ENCODE results near the gene DISC1. TPM values are rescaled to one million over a fixed set of nuclear protein-coding genes. Genes with fewer than 3 reads are reported as not detected.

DISC1 gene
- total RNA-seq, 2 experiments from 2014 or later, result 19.8 to 20.0 TPM

DNA sequence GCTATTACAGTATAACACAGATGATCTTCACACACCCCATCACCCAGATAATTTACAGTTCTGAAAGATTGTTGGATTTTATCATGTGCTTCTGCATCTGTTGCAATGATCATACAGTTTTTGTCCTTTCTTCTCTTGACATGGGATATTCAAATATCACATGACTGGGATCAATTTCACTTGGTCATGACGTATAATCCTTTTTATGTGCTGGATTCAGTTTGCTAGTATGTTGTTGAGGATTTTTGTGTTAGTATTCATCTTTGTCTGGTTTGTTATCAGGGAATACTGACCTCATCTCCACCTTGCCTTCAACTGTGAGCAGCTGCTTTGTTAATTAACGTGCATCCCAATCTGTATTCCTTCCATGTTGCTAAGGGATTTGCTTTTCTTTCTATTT, 44.7 kb upstream of the DISC1 start:
- Histone ChIP-seq H3K27ac (ENCODE audit: low read depth in 1 of 2, low read length in 2 of 2) (no peak overlapping the region), H3K9me3 (ENCODE audit: control insufficient read depth in 1 of 2, insufficient read depth in 1 of 2, low read length in 2 of 2) (no peaks in the 10 kb centered on the region), H3K27me3 (ENCODE audit: control insufficient read depth in 1 of 2, insufficient read depth in 2 of 2, low read length in 2 of 2) (no peaks in the 10 kb centered on the region), H3K4me1 (ENCODE audit: insufficient read depth, low read length) (no peaks in the 10 kb centered on the region), H3K36me3 (ENCODE audit: insufficient read depth, low read length) (no peaks in the 10 kb centered on the region), H3K4me3 (ENCODE audit: low read length) (no peak overlapping the region)
- Mint-ChIP-seq H3K4me1 (ENCODE audit: low read depth) (no peaks in the 10 kb centered on the region), H3K9me3 (no peaks in the 10 kb centered on the region), H3K27ac (no peak overlapping the region), H3K27me3 (no peaks in the 10 kb centered on the region), H3K4me3 (no peak overlapping the region), H3K36me3 (ENCODE audit: low read depth) (no peaks in the 10 kb centered on the region)
- intact Hi-C loops (cut with DNase I, micrococcal nuclease), result no loop called here
- ATAC-seq (ENCODE audit: poor library complexity) (no peak), DNase-seq (no peak)
- TF ChIP-seq, protein P1, sequence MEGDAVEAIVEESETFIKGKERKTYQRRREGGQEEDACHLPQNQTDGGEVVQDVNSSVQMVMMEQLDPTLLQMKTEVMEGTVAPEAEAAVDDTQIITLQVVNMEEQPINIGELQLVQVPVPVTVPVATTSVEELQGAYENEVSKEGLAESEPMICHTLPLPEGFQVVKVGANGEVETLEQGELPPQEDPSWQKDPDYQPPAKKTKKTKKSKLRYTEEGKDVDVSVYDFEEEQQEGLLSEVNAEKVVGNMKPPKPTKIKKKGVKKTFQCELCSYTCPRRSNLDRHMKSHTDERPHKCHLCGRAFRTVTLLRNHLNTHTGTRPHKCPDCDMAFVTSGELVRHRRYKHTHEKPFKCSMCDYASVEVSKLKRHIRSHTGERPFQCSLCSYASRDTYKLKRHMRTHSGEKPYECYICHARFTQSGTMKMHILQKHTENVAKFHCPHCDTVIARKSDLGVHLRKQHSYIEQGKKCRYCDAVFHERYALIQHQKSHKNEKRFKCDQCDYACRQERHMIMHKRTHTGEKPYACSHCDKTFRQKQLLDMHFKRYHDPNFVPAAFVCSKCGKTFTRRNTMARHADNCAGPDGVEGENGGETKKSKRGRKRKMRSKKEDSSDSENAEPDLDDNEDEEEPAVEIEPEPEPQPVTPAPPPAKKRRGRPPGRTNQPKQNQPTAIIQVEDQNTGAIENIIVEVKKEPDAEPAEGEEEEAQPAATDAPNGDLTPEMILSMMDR (IDR thresholded peaks at IDR 0.05), result no peak
- CTCF ChIA-PET, result no interaction called here
- POLR2A ChIA-PET, result no interaction called here

DNA sequence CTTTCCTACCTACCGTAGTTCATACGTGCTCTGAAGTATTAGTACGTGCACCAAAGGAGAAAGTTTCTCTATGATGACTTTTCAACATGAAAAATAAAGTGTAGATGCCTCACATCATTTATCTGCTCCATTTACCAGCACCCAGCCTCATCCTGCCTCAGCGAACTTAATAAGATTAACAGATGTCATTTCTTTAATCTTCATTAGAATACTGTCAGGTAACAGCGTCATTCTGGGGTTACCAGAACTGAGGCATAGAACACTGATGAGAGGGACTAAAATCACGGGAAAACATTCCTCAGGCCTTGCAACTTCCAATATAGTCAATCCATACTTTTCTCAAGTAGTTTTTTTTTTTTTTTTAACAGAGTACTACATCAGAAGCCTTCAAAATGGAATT, 43.2 kb upstream of the DISC1 start:
- CTCF ChIA-PET, result no interaction called here
- Histone ChIP-seq H3K36me3 (ENCODE audit: insufficient read depth, low read length) (no peaks in the 10 kb centered on the region), H3K9me3 (ENCODE audit: control insufficient read depth in 1 of 2, insufficient read depth in 1 of 2, low read length in 2 of 2) (no peaks in the 10 kb centered on the region), H3K4me3 (ENCODE audit: low read length) (no peak overlapping the region), H3K4me1 (ENCODE audit: insufficient read depth, low read length) (no peaks in the 10 kb centered on the region), H3K27ac (ENCODE audit: low read depth in 1 of 2, low read length in 2 of 2) (no peak overlapping the region), H3K27me3 (ENCODE audit: control insufficient read depth in 1 of 2, insufficient read depth in 2 of 2, low read length in 2 of 2) (no peaks in the 10 kb centered on the region)
- ATAC-seq (ENCODE audit: poor library complexity), result no peak
- Mint-ChIP-seq H3K36me3 (ENCODE audit: low read depth) (no peaks in the 10 kb centered on the region), H3K27me3 (no peaks in the 10 kb centered on the region), H3K4me1 (ENCODE audit: low read depth) (no peaks in the 10 kb centered on the region), H3K9me3 (no peaks in the 10 kb centered on the region), H3K27ac (no peak overlapping the region), H3K4me3 (no peak overlapping the region)
- DNase-seq, result no peak
- TF ChIP-seq, protein P1 (IDR thresholded peaks at IDR 0.05), result no peak
- POLR2A ChIA-PET, result no interaction called here
- intact Hi-C loops (cut with DNase I, micrococcal nuclease), result no loop called here

DNA sequence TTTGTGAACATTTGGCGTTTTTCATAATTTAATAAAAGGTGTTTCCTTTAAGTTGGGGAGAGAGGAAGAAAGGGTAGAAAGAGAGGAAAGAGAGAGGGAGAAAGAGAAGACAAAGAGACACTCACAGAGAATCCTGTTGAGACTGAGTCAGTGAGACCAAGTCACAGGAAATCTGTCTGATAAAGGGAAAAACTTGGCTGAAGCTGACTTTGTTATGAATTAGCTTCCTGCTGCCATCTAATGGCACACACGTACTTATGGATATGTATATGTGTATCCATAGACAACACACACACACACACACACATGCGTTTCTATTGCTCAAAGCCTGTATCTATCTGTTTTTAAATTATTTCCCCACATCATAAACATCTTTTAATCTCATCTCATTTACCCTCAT, 42.5 kb upstream of the DISC1 start:
- no peaks in the 10 kb centered on the region for H3K4me1 ChIP-seq (ENCODE audit: insufficient read depth, low read length)
- no peak overlapping the region for H3K4me3 ChIP-seq (ENCODE audit: low read length)
- Mint-ChIP-seq H3K4me3 (no peak overlapping the region), H3K36me3 (ENCODE audit: low read depth) (no peaks in the 10 kb centered on the region), H3K27ac (no peak overlapping the region), H3K27me3 (no peaks in the 10 kb centered on the region), H3K9me3 (no peaks in the 10 kb centered on the region), H3K4me1 (ENCODE audit: low read depth) (no peaks in the 10 kb centered on the region)
- H3K36me3 ChIP-seq (ENCODE audit: insufficient read depth, low read length), result no peaks in the 10 kb centered on the region
- no peaks in the 10 kb centered on the region for H3K9me3 ChIP-seq (ENCODE audit: control insufficient read depth in 1 of 2, insufficient read depth in 1 of 2, low read length in 2 of 2)
- no peaks in the 10 kb centered on the region for H3K27me3 ChIP-seq (ENCODE audit: control insufficient read depth in 1 of 2, insufficient read depth in 2 of 2, low read length in 2 of 2)
- intact Hi-C loops (cut with DNase I, micrococcal nuclease), result no loop called here
- H3K27ac ChIP-seq (ENCODE audit: low read depth in 1 of 2, low read length in 2 of 2), result no peak overlapping the region
- POLR2A ChIA-PET, result no interaction called here
- CTCF ChIA-PET, result no interaction called here
- ATAC-seq (ENCODE audit: poor library complexity) (no peak), DNase-seq (peak in 1 of 14 experiments; percentile 4)
- TF ChIP-seq, protein P1 (IDR thresholded peaks at IDR 0.05), result no peak

Data from CD4-positive, alpha-beta T cell (primary cell).